Right lobe of liver (tissue), 4 donors: Measurements from ENCODE around the gene UVSSA.

ENCODE experiments used
- CTCF ChIP-seq, 4 donors: fragments of 200-600 bp in 3 of 4; fragments of 450-650 bp in 1 of 4; IDR thresholded peaks; one replicate each; pipeline versions ENCODE4 v1.5.1 to v1.8.0; 2016 to 2022; ENCODE audit warnings: antibody characterized with exemption in 4 of 4, mild to moderate bottlenecking in 2 of 4
- POLR2A ChIP-seq: fragments of 450-650 bp; IDR thresholded peaks from one replicate; pipeline ENCODE4 v1.6.1; 2017; ENCODE audit warnings: antibody characterized with exemption, mild to moderate bottlenecking
- donor health status: DM: no; HTN: no; CAD: no.
- donor health status: DM: no; HTN: no; CAD: no.
- donor health status: DM: no; HTN: yes; CAD: no.

GRCh38 chr4:1310031-1310795, 36.8 kb upstream of the UVSSA start:
- no peak for TF ChIP-seq POLR2A
- no peak for TF ChIP-seq CTCF (IDR thresholded peaks at IDR 0.05)
